Measurements from ENCODE around the gene HDAC2.

The HDAC2 gene

DNA sequence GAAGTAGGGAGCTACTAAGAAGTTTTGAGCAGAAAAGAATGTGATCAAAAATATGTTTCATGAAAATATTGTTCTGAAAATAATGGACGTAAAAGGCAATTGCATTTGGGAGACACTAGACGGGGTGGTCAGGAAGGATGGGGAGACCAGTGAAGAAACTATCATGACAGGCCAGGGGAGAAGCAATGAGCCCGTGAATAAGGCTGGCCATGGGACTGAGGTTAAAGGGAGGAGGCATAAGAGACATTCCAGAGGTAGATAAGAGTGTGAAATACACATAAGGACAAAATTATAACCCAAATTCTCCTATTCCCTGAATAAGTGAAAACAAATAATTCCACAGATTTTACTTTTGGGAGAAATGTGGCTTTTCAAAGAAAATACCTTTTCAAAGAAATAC lies 62.1 kb downstream of the HDAC2 start:
- Histone ChIP-seq H3K36me3 (ENCODE audit: control insufficient read depth in 1 of 2, insufficient read depth in 2 of 2, low read length in 2 of 2) (no peaks in the 10 kb centered on the region), H3K9me3 (ENCODE audit: control insufficient read depth in 1 of 2, low read length in 2 of 2) (no peaks in the 10 kb centered on the region), H3K27me3 (ENCODE audit: low read depth, low read length) (no peaks in the 10 kb centered on the region), H3K4me1 (ENCODE audit: control insufficient read depth in 1 of 2, insufficient read depth in 2 of 2, low read length in 2 of 2) (peaks cover 0 to 7% of the 10 kb centered on the region in 2 donors), H3K4me3 (ENCODE audit: low read depth in 1 of 2, low read length in 2 of 2) (no peak overlapping the region), H3K27ac (ENCODE audit: low read length) (no peak overlapping the region)

DNA sequence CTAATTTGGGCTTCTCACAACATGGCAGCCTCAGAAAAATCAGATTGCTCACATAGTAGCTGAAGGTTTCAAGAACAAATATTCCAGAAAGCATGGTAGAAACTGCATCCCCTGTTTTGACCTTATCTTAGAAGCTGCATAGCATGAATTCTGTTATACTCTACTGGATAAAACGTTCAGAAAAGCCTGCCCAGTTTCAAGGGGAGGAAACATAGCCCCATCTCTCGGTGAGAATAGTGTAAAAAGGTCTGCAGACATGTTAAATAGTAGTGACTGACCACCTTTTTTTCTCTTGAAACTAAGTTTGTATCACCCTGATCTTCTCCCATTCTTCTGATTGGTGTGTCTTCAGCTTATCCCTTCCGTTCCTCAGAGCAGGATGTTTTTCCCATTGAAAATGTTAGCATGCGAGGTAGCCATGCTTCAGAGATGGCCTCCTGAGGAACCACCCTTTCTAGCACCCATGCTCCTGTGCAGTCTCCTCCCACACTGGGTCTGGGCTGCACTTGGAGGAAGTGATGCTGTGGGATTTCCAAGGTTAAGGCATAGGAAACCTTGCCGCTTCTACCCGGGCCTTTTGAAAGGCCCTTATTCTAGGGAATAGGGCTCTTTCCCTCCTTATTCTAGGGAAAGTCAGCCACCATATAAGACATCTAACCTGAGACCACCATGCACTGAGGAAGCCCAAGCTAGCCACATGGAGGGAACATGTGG lies 63.7 kb downstream of the HDAC2 start:
- Histone ChIP-seq H3K36me3 (ENCODE audit: control insufficient read depth in 1 of 2, insufficient read depth in 2 of 2, low read length in 2 of 2) (no peaks in the 10 kb centered on the region), H3K27me3 (ENCODE audit: low read depth, low read length) (no peaks in the 10 kb centered on the region), H3K27ac (ENCODE audit: low read length) (no peak overlapping the region), H3K4me1 (ENCODE audit: control insufficient read depth in 1 of 2, insufficient read depth in 2 of 2, low read length in 2 of 2) (peaks cover 0 to 7% of the 10 kb centered on the region in 2 donors), H3K4me3 (ENCODE audit: low read depth in 1 of 2, low read length in 2 of 2) (no peak overlapping the region), H3K9me3 (ENCODE audit: control insufficient read depth in 1 of 2, low read length in 2 of 2) (no peaks in the 10 kb centered on the region)

DNA sequence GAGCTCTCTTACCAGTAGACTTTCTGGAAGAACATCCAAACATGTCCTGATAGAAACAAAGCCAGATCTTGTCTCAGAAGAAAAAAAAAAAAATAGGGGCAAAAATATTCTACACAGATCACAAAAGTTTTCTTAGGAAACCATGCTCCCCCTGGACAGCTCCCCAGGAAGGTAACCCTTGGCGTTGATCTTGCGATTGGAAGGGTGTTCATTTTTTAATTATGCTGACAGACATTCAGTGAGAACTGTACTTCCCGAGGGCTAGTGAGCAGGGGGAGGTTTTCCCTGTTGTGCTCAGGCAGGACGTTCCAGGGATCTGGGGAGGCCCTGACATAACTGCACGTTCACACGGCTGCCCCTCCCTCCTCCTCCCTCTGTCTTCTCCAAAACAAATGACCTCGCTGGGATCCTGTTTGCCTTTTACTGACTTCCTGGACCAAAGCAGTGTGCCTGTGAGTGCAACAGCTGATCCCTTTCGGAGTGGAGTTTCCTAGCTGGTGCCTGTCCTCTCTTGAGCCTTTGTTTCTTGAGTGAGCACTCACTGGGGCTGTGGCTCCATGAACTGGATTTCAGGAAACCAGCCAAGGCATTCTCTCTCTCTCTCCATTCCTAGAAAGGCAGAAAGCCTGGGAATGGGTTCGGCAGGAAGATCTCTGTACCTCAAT lies 67.2 kb downstream of the HDAC2 start:
- no peak overlapping the region for H3K27ac ChIP-seq (ENCODE audit: low read length)
- H3K27me3 ChIP-seq (ENCODE audit: low read depth, low read length) = no peaks in the 10 kb centered on the region
- H3K4me3 ChIP-seq (ENCODE audit: low read depth in 1 of 2, low read length in 2 of 2) = peak overlapping the region in 1 of 2 donors; percentile 28
- no peaks in the 10 kb centered on the region for H3K36me3 ChIP-seq (ENCODE audit: control insufficient read depth in 1 of 2, insufficient read depth in 2 of 2, low read length in 2 of 2)
- peaks cover 0 to 7% of the 10 kb centered on the region in 2 donors for H3K4me1 ChIP-seq (ENCODE audit: control insufficient read depth in 1 of 2, insufficient read depth in 2 of 2, low read length in 2 of 2)
- H3K9me3 ChIP-seq (ENCODE audit: control insufficient read depth in 1 of 2, low read length in 2 of 2) = no peaks in the 10 kb centered on the region

DNA sequence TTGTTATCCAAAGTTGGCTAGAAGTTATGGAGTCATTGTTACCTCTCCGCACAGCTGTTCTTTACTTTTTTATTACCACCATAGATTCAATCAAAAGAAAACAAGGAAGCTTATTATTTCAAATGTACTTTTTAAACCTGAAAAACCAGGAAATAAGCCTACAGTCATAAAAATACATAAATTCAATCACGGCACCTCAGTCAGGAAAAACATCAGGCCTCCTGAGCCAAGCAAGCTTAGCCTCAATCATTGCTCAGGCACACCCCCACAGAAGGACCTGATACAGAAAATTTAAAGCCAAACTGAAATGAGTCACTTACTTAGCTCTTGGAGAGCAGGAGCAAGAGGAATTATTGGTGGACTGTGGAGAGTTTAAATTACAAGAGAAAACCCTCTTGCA lies 69.5 kb downstream of the HDAC2 start:
- Histone ChIP-seq H3K9me3 (ENCODE audit: control insufficient read depth in 1 of 2, low read length in 2 of 2) (no peaks in the 10 kb centered on the region), H3K27me3 (ENCODE audit: low read depth, low read length) (no peaks in the 10 kb centered on the region), H3K27ac (ENCODE audit: low read length) (no peak overlapping the region), H3K4me1 (ENCODE audit: control insufficient read depth in 1 of 2, insufficient read depth in 2 of 2, low read length in 2 of 2) (peaks cover 0 to 7% of the 10 kb centered on the region in 2 donors), H3K36me3 (ENCODE audit: control insufficient read depth in 1 of 2, insufficient read depth in 2 of 2, low read length in 2 of 2) (no peaks in the 10 kb centered on the region), H3K4me3 (ENCODE audit: low read depth in 1 of 2, low read length in 2 of 2) (no peak overlapping the region)

DNA sequence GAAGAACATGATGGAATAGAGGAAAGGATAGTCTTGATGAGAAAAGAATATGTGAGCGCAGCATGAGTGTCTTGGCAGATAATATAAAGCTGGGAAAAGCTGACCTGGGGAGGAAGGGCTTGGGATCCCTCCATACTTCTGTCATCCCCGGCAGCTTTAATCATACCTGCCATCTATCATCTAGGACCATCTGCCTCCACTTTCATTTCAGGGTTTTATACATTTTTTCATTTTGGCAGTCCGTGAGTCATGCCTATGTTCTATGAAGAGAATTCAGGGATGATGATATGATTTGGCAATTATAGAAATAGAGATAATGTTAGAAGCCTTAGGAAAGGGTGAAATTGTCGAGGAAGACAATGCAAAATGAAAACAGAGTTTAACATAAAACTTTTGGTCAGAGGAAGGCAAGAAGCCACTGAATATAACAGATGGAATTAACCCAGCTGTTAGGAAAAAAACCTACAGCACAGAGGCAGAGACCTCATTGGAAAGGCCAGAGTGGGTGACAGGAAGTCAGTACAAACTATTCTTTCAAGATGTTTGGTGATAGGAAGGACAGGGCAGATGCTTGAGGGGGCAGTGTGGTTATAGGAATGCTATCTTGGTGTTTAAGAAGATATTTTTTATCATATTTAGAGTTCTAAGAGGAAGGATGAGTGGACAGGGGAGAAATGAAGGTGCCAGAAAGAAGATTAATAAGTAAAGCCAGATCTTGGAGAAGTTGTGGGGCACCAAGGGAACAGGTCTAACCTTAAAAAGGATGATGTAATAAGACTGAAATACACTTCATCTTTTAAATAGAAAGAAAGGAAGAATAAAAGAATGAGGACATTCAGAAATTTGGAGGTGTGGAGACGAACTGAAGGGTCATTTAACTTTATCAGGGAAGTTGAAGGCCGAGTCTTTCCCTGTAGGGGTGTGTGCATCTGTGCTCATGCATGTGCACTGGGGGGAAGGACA lies 76.0 kb downstream of the HDAC2 start:
- H3K9me3 ChIP-seq (ENCODE audit: control insufficient read depth in 1 of 2, low read length in 2 of 2) = peaks cover 0 to 8% of the 10 kb centered on the region in 2 donors
- no peaks in the 10 kb centered on the region for H3K4me1 ChIP-seq (ENCODE audit: control insufficient read depth in 1 of 2, insufficient read depth in 2 of 2, low read length in 2 of 2)

DNA sequence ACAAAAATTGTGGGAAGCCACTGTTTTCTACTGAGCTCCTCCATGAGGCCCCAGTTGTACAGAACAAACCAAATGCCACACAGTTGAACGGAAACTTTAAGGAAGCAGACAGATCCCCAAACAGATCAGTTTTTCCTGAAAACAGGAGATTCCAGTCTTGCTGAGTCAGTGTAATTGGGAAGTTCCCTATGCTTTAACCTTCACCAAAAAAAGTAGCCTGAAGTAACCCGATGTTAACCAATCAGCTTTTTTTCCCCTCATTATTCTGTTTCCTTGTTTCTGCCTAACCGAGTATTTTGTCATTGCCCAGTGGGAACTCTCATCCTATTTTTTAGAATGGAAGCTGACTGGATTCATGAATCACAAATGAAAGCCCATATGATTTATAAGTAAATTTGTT lies 77.1 kb downstream of the HDAC2 start:
- Histone ChIP-seq H3K9me3 (ENCODE audit: control insufficient read depth in 1 of 2, low read length in 2 of 2) (peaks cover 0 to 8% of the 10 kb centered on the region in 2 donors), H3K4me1 (ENCODE audit: control insufficient read depth in 1 of 2, insufficient read depth in 2 of 2, low read length in 2 of 2) (no peaks in the 10 kb centered on the region), H3K4me3 (ENCODE audit: low read depth in 1 of 2, low read length in 2 of 2) (no peak overlapping the region), H3K27me3 (ENCODE audit: low read depth, low read length) (no peaks in the 10 kb centered on the region), H3K36me3 (ENCODE audit: control insufficient read depth in 1 of 2, insufficient read depth in 2 of 2, low read length in 2 of 2) (no peaks in the 10 kb centered on the region), H3K27ac (ENCODE audit: low read length) (no peak overlapping the region)

More for the DNA sequence above, 76.0 kb downstream of the HDAC2 start:
- H3K36me3 ChIP-seq (ENCODE audit: control insufficient read depth in 1 of 2, insufficient read depth in 2 of 2, low read length in 2 of 2) = no peaks in the 10 kb centered on the region
- no peak overlapping the region for H3K27ac ChIP-seq (ENCODE audit: low read length)
- H3K27me3 ChIP-seq (ENCODE audit: low read depth, low read length) = no peaks in the 10 kb centered on the region
- no peak overlapping the region for H3K4me3 ChIP-seq (ENCODE audit: low read depth in 1 of 2, low read length in 2 of 2)

DNA sequence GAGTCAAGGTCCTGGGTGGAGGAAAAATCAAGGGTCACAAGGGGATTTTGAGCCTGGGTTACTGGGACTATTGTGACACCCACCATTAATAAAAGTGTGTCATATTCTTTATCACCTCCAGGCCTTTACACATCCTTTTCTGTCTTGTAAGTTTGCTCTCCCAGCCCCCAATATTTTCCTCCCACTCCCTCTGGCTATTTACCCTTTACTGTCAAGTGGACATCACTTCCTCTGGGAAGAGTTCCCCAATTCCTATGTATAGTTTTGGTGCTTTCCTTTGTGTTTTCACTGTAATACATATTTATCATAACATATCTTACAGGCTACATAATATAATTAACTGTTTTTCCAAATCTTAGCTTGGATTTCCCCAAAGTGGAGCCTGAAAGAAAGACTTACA lies 77.5 kb downstream of the HDAC2 start:
- no peak overlapping the region for H3K27ac ChIP-seq (ENCODE audit: low read length)
- peaks cover 0 to 8% of the 10 kb centered on the region in 2 donors for H3K9me3 ChIP-seq (ENCODE audit: control insufficient read depth in 1 of 2, low read length in 2 of 2)
- H3K4me3 ChIP-seq (ENCODE audit: low read depth in 1 of 2, low read length in 2 of 2) = no peak overlapping the region
- no peaks in the 10 kb centered on the region for H3K36me3 ChIP-seq (ENCODE audit: control insufficient read depth in 1 of 2, insufficient read depth in 2 of 2, low read length in 2 of 2)
- no peaks in the 10 kb centered on the region for H3K4me1 ChIP-seq (ENCODE audit: control insufficient read depth in 1 of 2, insufficient read depth in 2 of 2, low read length in 2 of 2)
- no peaks in the 10 kb centered on the region for H3K27me3 ChIP-seq (ENCODE audit: low read depth, low read length)

DNA sequence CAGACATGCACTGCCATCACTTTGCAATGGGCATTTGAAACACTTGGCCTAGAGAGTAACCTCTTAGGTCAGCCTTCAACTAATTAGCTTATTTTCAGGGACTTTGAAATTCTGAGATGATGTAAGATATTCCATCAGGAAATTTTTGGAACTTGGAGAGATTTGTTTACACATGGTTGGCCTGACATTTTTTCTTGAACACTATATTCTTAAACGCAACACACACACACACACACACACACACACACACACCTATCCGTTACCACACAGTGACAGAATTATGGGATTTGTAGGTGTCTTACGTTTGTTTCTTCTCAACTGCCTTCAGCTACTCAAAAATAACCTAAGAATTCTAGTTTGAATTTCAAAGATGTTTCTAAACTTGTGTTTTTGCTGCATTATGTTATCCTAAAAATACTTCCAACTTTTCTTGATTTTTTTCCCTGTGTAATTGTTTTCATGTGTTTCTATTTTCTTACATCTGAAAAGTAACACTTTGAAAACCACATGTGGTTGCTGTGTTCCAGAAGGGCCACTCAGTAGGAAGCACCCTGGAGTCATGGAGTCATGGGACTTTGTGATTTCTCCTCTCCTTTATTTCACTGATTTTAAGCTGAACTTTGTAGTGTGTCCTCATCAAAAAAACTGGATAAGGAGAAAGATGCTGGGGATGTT lies 81.9 kb downstream of the HDAC2 start:
- Histone ChIP-seq H3K36me3 (ENCODE audit: control insufficient read depth in 1 of 2, insufficient read depth in 2 of 2, low read length in 2 of 2) (no peaks in the 10 kb centered on the region), H3K9me3 (ENCODE audit: control insufficient read depth in 1 of 2, low read length in 2 of 2) (peaks cover 0 to 8% of the 10 kb centered on the region in 2 donors), H3K27ac (ENCODE audit: low read length) (no peak overlapping the region), H3K4me3 (ENCODE audit: low read depth in 1 of 2, low read length in 2 of 2) (no peak overlapping the region), H3K27me3 (ENCODE audit: low read depth, low read length) (no peaks in the 10 kb centered on the region), H3K4me1 (ENCODE audit: control insufficient read depth in 1 of 2, insufficient read depth in 2 of 2, low read length in 2 of 2) (no peaks in the 10 kb centered on the region)

DNA sequence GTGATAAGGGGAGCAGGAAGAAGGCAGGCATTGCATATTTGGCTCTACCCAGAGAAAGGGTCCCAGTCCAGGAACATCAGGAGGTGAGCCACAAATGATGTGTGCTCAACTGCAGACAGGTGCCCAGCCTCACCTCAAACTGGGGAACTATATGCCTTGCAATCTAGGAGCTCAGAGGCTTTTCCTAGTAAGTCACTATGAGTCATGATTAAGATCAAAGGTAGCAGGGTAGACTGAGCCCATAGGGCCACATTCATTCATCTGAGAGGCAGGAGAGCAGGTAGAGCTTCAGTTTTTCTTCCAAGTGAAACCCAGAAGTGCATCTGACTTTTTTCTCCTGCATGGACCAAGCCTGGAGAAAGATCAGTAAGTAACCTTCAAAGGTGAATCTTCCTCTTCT lies 82.5 kb downstream of the HDAC2 start:
- Histone ChIP-seq H3K4me3 (ENCODE audit: low read depth in 1 of 2, low read length in 2 of 2) (no peak overlapping the region), H3K4me1 (ENCODE audit: control insufficient read depth in 1 of 2, insufficient read depth in 2 of 2, low read length in 2 of 2) (no peaks in the 10 kb centered on the region), H3K36me3 (ENCODE audit: control insufficient read depth in 1 of 2, insufficient read depth in 2 of 2, low read length in 2 of 2) (no peaks in the 10 kb centered on the region), H3K27ac (ENCODE audit: low read length) (no peak overlapping the region), H3K9me3 (ENCODE audit: control insufficient read depth in 1 of 2, low read length in 2 of 2) (peaks cover 0 to 8% of the 10 kb centered on the region in 2 donors), H3K27me3 (ENCODE audit: low read depth, low read length) (no peaks in the 10 kb centered on the region)

DNA sequence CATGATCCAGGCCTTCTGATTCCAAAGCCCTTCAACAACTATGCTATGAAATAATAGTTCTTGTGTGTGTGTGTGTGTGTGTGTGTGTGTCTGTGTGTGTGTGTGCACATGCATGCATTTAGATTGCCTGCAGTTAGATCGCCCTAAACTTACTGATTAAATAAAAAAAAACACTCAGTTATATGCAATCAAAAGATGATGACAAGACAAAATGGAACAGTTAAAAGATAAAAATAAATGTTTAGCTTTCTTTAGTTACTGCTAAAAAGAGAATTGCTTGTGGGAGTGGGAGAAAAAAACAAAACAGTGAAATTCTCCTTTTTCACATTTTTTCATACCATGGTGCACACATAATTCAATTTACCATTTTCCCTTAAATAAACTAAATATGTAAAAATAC lies 84.4 kb downstream of the HDAC2 start:
- H3K27ac ChIP-seq (ENCODE audit: low read length) = no peak overlapping the region
- H3K4me1 ChIP-seq (ENCODE audit: control insufficient read depth in 1 of 2, insufficient read depth in 2 of 2, low read length in 2 of 2) = no peaks in the 10 kb centered on the region
- H3K4me3 ChIP-seq (ENCODE audit: low read depth in 1 of 2, low read length in 2 of 2) = no peak overlapping the region
- no peaks in the 10 kb centered on the region for H3K27me3 ChIP-seq (ENCODE audit: low read depth, low read length)
- H3K9me3 ChIP-seq (ENCODE audit: control insufficient read depth in 1 of 2, low read length in 2 of 2) = peaks cover 0 to under 1% of the 10 kb centered on the region in 2 donors
- H3K36me3 ChIP-seq (ENCODE audit: control insufficient read depth in 1 of 2, insufficient read depth in 2 of 2, low read length in 2 of 2) = no peaks in the 10 kb centered on the region

DNA sequence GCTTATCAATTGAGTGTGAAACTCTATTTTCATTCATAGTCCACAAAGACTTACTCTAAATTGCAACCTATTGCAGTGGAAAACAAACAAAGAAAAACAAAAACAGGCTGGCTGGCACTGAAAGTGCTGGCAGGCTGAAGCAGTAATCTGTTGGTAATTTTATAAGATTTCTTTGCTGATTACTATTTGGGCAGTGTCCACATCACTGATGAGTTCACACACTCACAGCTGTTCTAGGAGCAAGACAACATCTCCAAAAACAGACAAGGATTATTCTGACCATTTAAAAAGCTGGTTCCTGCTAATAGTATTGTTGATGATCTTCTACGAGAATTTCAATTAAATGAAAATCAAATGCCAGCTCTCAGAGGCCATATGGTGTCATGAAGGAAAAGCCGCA lies 86.9 kb downstream of the HDAC2 start:
- Histone ChIP-seq H3K4me3 (ENCODE audit: low read depth in 1 of 2, low read length in 2 of 2) (no peak overlapping the region), H3K27me3 (ENCODE audit: low read depth, low read length) (no peaks in the 10 kb centered on the region), H3K36me3 (ENCODE audit: control insufficient read depth in 1 of 2, insufficient read depth in 2 of 2, low read length in 2 of 2) (no peaks in the 10 kb centered on the region), H3K9me3 (ENCODE audit: control insufficient read depth in 1 of 2, low read length in 2 of 2) (no peaks in the 10 kb centered on the region), H3K27ac (ENCODE audit: low read length) (no peak overlapping the region), H3K4me1 (ENCODE audit: control insufficient read depth in 1 of 2, insufficient read depth in 2 of 2, low read length in 2 of 2) (peaks cover 0 to 4% of the 10 kb centered on the region in 2 donors)
